Activated naive CD4-positive, alpha-beta T cell (primary cell): Measurements from ENCODE around the gene NFKBIE.

Experiments used
- DNase-seq, 4 experiments: peaks; one replicate each; lab custom pipeline; 2025; lab: John Stamatoyannopoulos, UW

NFKBIE gene

DNA sequence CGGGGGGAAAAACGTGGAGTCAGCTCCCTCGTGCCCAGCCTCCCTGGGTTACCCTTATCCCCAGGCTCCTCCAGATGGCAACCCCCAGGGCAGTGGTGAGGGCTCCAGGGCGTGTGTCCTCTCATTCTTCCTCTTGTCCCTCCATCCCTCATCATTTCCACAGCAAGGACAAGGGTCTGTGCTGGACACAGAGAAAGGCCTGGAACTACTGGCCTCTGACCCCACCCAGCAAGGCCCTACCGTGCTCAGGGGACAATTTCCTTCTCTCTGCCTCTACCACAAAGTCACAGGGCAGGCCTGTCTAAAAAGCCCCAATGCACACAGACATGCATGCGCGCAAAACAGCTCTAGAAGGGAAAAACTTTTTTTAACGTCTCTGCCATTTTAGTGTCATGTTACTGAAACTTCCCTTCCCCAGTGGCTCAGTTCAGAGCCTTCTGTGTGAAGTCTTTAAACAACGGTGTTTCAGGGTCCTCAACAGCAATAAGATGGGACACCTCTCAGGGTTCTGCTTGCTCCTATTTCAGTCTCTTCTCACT, 7.0 kb downstream of the NFKBIE start:
- DNase-seq, result no peak

DNA sequence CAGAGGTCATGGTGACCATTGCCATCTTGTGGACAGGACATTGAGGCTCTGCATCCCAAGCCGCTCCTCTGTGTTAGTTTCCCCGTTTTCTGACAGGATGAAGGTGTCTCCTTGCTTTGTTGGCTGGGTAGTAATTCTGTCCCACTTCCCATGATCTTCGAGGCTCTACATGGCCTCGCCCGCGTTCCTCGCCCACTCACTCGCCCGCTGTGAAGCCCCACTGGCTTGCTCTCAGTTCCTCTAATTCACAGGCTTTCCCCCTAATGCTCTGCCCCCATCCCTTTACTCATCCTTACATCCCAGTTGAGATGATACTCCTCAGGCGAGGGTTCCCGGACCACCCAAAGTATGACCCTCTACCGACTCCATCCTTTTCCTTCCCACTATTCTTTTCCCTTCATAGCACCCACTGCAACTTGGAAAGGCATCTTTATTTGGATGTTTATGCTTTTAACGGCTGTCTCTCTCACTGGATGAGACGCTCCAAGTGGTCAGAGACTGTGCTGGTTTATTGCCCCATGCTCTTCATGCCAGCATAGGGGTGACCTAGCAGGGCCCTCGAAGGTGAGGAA, 7.5 kb downstream of the NFKBIE start:
- no peak for DNase-seq

DNA sequence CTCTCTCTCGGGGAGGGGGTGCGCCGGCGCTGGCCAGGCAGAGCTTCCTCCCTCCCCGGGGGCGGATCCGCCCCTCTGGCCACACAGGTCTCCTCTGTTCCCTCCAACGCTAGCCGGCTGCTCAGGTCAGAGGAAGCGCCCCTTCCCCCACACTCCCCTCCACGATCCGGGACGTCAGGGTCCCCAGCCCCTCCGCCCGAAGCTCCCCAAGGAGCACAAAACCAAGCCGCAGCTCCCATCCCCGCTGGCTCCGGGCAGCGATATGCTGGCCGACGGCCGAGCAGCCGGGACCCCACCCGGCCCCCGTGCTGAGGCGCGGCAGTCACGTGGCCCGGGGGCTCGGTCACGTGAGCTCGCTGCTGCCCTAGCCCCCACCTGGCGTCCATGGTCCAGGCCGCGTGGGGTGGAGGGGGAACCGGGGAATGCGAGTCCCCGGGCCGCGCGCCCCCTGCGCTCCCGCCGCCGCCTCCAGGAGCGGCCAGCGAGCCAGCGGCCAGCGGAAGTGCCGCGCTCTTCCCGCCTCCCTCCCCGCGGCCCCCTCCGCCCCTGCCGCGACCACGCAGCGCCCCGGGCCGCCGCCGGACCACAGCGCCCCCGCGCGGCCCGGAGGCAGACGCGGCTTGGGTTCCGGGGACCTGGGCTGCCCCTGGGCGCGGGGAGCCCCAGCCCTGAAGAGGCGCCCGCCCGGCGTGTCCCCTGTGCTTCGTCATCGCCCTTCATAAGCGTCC, 8.2 kb downstream of the NFKBIE start, which contains the start of gene SLC35B2:
Gene SLC35B2 (minus strand): TSS at position 504 of the 728 bp plus-strand sequence. CDS start 118 bp downstream, at position 386.
- peak in 3 of 4 experiments; percentile 27 to 63 (median 54) for DNase-seq

DNA sequence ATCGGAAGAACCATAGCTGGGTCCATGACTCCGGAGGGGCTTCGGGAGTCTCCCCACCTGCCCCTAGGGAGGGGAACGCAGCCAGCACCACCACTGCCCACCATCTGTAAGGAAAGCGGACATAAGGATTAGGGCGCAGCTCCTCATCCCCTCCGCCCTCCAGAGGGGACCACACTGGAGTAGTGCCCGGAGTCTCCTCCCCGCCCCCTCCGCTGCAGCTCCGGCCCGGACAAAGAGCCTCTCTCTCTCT, 8.7 kb downstream of the NFKBIE start:
- DNase-seq, result no peak

DNA sequence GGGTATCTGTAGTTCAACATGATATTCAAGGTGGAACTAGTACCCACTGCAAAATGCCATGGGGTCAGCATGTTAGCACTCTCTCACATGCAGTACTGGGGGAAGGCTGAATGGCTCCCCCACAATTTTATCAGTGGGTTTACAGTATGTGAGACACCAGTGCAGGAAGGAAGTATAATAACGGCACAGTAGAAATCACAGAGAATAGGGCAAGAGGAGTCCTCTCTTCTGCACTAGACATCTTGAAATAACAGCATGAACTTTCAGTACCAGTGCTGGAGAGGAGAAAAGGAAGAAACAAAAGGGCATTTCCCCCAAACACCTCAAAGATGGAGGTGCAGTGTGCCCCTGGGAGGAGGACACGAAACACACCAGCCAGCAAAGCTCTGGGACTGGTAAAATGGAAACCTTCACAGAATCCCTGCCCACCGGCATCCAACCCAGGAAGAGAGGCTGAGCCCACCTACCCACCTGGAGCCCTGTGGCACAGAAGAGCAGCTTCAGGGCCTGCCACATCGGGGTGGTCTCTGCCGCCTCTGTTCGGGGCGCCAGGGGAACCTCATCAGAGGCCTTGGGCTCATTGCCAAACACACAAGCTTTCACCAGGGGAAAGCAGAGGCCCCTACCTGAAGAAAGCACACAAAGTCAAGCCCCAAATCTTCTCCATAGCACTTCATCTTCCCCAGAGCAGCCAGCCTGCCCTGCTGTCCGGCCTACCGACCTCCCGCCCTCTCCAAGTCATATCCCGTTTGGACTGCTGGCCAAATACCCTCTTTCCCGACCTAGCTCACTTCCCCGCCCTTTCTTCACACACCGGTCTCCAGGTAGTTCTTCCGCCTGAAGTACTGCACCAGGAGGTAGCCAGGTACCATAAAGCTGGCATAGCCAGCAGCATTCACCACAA, 9.2 kb downstream of the NFKBIE start:
- DNase-seq, result no peak

DNA sequence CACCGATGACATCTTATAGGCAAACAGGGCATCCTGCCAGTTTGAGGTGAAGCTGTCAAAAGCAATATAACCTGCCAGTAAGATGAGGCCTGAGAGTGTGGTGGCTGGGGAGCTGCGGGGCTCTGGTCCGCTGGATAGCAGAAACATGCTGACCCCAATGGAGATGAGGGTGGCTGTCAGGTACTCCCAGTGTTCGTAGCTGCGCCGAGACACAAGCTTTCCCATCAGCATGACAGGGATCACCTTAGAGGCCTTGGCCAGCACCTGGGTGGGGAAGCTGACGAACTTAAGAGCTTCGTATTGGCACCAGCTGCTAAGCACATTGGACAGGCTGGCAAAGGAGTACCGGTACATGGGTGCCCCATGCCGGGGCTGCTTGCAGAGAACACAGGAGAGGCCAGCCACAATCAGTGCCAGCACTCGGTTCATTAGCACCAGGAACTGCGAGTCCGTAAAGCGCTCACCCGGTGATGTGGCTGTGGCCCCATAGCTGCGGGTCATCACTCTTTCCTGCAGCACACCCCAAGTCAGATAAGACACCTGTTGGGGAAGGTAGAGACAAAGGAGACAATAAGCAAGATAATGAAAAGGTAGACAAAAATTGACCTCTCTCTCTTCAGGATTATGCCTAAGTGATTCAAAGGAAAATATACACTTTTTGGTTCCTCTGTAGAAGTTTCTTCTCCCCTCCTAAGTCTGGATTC, 10.1 kb downstream of the NFKBIE start:
- DNase-seq, result no peak

DNA sequence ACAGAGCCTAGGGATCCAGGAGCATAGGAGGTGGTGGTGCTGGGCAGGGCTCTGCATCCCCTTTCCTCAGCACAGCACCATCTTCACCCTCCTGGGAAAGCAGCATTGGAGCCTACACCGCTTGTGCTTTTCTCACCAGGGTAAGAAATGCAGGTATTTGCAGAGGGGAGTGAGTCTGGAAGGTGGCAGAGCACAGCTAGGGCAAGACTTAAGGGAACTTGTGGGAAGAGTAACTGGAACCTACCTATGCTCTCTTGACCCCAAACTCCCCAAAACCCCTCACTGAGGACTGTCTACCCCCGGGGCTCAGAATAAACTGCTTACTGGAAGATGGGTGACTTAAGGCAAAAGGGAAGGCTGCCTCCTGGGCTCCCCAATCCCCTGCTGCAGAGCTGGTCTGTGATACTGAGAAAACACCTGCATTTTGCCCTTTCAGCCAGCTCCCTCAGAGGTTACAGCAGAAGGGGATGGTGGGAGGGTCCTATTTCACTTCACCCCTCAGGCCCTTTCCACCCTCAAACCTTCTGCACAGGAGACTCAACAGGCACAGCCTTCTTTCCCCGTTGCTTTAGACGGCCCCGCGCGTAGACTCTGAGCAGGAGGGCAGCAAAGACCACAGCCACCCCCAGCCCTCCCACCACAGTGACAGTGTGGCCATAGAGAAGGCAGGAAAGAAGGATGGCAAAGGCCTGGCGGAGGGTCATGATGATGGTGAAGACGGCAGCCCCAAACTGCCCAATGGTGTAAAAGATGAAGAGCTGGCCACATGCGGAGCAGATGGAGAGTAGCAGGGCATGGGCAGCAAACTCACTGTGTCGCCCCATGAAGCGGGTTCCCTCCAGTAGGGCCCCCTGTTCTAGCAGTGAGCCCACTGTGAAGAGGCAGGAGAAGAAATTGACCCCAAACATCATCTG, 10.9 kb downstream of the NFKBIE start:
- DNase-seq, result no peak

DNA sequence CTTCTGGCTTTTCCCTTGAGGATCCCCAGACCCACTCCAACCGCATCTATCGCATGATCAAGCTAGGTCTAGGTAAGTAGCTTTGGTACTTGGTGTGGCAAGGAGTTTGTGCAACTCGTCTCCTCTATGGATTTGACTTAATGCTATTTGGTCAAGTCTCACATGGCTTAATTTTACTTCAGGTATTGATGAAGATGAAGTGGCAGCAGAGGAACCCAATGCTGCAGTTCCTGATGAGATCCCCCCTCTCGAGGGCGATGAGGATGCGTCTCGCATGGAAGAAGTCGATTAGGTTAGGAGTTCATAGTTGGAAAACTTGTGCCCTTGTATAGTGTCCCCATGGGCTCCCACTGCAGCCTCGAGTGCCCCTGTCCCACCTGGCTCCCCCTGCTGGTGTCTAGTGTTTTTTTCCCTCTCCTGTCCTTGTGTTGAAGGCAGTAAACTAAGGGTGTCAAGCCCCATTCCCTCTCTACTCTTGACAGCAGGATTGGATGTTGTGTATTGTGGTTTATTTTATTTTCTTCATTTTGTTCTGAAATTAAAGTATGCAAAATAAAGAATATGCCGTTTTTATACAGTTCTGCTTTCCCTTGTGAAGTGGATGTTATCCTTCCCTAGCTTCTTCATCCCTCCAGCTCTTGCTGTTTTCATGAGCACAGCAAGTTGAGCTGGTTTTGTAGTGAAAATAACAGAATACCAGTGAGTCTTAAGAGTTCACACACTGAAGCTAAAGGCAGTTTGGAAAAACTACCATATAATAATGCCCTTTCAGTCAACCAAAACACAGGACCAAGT, 11.8 kb downstream of the NFKBIE start:
- DNase-seq, result peak in 3 of 4 experiments; percentile 12 to 43 (median 24)

DNA sequence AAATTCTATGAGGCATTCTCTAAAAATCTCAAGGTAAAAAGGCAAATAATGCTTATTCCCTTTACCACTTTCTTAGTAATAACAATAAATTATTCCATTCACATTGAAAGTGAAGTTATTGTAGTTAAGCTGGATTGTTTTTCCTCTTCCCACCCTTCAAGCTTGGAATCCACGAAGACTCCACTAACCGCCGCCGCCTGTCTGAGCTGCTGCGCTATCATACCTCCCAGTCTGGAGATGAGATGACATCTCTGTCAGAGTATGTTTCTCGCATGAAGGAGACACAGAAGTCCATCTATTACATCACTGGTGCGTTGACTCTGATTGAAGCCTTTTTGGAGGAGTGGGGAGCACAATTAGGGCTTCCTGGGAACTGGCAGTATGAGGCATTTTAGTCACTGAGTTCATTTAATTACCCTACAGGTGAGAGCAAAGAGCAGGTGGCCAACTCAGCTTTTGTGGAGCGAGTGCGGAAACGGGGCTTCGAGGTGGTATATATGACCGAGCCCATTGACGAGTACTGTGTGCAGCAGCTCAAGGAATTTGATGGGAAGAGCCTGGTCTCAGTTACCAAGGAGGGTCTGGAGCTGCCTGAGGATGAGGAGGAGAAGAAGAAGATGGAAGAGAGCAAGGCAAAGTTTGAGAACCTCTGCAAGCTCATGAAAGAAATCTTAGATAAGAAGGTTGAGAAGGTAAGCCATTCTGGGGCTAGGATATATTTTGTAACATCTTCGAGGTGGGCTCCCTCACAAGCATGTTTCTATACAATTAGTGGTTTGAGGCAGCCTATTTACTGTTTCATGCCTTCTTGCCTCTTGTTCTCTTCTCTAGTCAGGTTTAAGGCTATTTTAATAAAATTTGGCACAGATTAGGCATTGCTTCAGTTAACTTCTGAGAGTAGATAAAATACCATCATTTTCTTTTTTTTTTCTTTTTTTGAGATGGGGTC, 13.5 kb downstream of the NFKBIE start:
- no peak for DNase-seq

DNA sequence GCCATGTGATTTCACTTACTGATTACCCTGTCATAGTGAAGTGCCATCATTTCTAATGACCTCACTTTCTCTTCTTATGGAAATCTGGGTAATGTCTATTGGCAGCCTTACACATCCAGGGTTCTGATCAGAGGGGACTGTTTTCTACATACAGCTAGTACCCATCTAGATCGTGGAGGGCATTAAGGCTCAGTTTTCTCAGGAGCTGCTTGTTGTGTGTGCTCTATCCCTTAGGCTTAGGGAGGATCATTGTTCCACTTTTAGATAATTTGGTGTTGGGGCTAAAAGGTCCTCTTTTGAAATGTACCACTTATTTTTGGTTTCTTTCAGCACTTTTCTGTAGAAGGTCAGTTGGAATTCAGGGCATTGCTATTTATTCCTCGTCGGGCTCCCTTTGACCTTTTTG, 14.6 kb downstream of the NFKBIE start:
- DNase-seq, result no peak

DNA sequence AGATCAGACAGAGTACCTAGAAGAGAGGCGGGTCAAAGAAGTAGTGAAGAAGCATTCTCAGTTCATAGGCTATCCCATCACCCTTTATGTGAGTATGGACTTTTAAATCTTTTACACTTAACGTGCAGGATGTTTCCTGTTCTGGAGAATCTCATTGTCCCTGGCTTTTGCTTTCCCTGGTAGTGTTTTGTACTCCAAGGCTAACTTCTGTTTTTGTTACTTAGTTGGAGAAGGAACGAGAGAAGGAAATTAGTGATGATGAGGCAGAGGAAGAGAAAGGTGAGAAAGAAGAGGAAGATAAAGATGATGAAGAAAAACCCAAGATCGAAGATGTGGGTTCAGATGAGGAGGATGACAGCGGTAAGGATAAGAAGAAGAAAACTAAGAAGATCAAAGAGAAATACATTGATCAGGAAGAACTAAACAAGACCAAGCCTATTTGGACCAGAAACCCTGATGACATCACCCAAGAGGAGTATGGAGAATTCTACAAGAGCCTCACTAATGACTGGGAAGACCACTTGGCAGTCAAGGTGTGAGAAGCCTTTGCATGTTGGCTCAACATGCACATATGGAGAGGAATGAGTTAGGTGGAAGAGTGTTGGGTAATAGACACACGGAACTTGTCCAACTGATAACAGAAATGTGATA, 15.2 kb downstream of the NFKBIE start:
- no peak for DNase-seq

DNA sequence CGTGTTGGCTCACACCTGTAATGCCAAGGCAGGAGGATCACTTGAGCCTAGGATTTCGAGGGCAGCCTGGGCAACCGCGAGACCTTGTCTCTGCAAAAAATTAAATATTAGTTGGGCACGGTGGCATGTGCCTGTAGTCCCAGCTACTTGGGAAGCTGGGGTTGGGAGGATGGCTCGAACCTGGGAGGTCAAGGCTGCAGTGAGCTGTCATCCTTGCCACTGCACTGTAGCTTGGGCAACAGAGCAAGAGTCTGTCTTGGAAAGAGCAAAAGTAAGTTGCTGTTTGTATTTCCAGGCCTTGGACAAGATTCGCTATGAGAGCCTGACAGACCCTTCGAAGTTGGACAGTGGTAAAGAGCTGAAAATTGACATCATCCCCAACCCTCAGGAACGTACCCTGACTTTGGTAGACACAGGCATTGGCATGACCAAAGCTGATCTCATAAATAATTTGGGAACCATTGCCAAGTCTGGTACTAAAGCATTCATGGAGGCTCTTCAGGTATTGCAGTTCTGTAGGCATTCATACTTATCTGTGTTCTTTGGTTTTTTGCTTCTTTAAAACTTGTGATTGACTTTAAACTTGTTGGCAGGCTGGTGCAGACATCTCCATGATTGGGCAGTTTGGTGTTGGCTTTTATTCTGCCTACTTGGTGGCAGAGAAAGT, 16.1 kb downstream of the NFKBIE start:
- DNase-seq, result no peak

DNA sequence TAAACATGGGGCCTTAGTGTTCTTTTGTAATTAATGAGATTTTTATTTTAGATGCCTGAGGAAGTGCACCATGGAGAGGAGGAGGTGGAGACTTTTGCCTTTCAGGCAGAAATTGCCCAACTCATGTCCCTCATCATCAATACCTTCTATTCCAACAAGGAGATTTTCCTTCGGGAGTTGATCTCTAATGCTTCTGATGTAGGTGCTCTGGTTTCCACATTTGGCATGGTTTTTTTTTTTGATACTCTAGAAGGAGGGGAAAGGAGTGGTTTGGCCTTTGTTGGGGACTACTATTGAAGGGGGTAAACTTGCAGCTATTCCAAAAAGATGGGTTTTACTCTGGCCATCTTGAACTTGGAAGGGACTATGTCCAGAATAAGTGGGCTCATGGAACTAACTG, 16.8 kb downstream of the NFKBIE start:
- no peak for DNase-seq

DNA sequence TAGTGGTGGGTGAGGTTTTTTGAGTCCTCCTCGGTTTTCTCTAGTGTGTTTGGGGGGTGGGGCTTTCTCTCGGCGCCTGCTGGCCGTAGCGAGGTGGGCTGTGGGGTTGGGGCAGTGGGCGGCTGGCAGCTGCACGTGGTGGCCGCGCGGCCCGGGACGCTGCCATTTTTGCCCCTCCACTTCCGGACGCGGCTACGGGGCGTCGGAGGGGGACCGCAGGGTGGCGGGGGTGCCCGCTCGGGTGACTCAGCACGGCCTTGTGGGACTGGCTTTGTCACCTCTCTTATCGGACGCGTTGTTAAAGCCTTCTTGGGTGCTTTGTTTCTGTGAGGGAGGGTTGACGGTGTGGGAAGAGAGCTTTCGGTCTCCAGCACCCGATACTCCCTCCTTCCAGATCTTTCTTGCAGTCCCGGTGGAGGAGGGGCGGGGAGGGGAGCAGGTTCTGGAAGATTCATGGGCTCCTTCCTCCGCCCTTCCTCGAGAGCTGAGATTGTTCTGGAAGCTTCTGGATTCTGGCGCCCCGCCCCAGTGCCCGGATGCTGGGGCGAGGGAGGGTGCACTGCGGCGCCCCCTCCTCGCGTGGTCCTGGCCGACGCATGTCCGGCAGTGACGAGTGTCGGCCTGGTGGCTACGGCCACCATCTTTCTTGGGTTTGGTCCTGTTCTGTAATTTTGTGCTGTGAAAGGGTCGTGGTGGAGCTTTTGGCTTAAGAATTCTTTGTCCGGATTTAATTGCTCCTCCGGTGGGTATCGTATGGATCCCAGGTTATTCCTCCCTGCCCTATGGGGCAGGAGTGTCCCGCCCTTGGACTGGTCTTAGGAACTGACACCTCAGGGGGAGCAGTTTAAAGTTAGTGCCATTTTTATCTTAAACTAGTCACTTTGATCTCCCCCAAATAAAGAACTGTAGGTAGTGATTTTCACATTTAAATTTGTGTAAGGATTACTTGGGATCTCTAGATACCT, 17.7 kb downstream of the NFKBIE start:
- DNase-seq, result peak; percentile 66 to 86 (median 79)

DNA sequence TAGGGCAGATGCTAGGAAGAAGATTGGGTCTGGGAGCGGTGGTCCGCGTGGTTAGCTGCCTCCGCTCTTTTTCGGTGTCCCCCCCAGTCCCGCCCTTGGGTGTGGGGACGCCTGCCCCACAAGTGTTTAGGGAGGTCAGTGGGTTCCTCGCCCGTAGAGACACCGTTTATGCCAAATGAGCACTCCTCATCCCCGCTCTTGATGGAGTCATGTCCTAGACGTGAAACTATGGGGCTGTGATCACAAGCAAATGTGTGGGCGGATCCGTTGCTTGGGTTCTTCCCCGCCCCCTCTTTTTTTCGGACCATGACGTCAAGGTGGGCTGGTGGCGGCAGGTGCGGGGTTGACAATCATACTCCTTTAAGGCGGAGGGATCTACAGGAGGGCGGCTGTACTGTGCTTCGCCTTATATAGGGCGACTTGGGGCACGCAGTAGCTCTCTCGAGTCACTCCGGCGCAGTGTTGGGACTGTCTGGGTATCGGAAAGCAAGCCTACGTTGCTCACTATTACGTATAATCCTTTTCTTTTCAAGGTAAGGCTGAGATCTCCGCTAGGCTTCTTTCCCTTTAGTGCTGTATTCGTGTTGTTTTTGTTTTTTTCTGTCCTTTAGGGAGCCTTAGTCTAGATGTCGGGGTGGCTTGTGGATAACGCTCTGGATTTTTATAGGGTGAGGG, 18.6 kb downstream of the NFKBIE start, which contains the start of gene HSP90AB1:
Gene HSP90AB1 (plus strand): TSS at position 439 of the 675 bp plus-strand sequence. CDS start 1,529 bp downstream, outside the sequence.
- peak; percentile 87 to 91 (median 89) for DNase-seq
